KMS-11 (cell line): ENCODE measurements around the gene C17orf100.
"Not testable (repeated sequence)": the region's sequence is repeated elsewhere in the genome, so short reads cannot be mapped to it uniquely, and the experiment has no call there.

Source experiments
- H2AFZ ChIP-seq: fragments of 200-600 bp; sonication (generic); 2 replicates; pipeline ENCODE4 v1.6.1; 2016; ENCODE audit warnings: antibody characterized with exemption, mixed run types, low read depth
- H3K27ac ChIP-seq: fragments of 200-600 bp; sonication (generic); 2 replicates; pipeline ENCODE4 v1.6.1; 2016; ENCODE audit warnings: mild to moderate bottlenecking, mixed run types
- H3K27me3 ChIP-seq: fragments of 200-600 bp; sonication (generic); 2 replicates; pipeline ENCODE4 v1.6.1; 2017; ENCODE audit warnings: mild to moderate bottlenecking, low read depth, mixed run types, moderate library complexity; ENCODE audit not compliant: insufficient read depth
- H3K36me3 ChIP-seq: fragments of 200-600 bp; sonication (generic); 2 replicates; pipeline ENCODE4 v1.6.1; 2017; ENCODE audit warnings: mild to moderate bottlenecking, mixed run types; ENCODE audit not compliant: insufficient read depth
- H3K4me1 ChIP-seq: fragments of 200-600 bp; sonication (generic); 2 replicates; pipeline ENCODE4 v1.6.1; 2016; ENCODE audit warnings: mild to moderate bottlenecking, low read depth, mixed run types; ENCODE audit not compliant: poor library complexity, severe bottlenecking
- H3K4me2 ChIP-seq: fragments of 200-600 bp; sonication (generic); 2 replicates; pipeline ENCODE4 v1.7.0; 2016; ENCODE audit warnings: mild to moderate bottlenecking, mixed run types
- H3K4me3 ChIP-seq: fragments of 200-600 bp; sonication (generic); IDR thresholded peaks from 2 replicates; pipeline ENCODE4 v1.6.1; 2017; ENCODE audit warnings: low read depth, low read length, mixed read lengths; ENCODE audit not compliant: insufficient read depth
- H3K79me2 ChIP-seq: fragments of 200-600 bp; sonication (generic); 2 replicates; pipeline ENCODE4 v1.6.1; 2016; ENCODE audit warnings: low read depth, mixed run types; ENCODE audit not compliant: insufficient read depth
- H3K9ac ChIP-seq: fragments of 200-600 bp; sonication (generic); 2 replicates; pipeline ENCODE4 v1.6.1; 2016; ENCODE audit warnings: mild to moderate bottlenecking, mixed run types
- H4K20me1 ChIP-seq: fragments of 200-600 bp; sonication (generic); 2 replicates; pipeline ENCODE4 v1.6.1; 2016; ENCODE audit warnings: mild to moderate bottlenecking, mixed run types; ENCODE audit not compliant: insufficient read depth
- TF ChIP-seq, protein P1 (sequence below): fragments of 200-600 bp; sonication (generic); conservative IDR thresholded peaks from 2 replicates; pipeline ENCODE4 v1.6.1; 2017; ENCODE audit warnings: low read depth, mild to moderate bottlenecking, antibody characterized with exemption, low read length, moderate library complexity, mixed read lengths

The C17orf100 gene

DNA sequence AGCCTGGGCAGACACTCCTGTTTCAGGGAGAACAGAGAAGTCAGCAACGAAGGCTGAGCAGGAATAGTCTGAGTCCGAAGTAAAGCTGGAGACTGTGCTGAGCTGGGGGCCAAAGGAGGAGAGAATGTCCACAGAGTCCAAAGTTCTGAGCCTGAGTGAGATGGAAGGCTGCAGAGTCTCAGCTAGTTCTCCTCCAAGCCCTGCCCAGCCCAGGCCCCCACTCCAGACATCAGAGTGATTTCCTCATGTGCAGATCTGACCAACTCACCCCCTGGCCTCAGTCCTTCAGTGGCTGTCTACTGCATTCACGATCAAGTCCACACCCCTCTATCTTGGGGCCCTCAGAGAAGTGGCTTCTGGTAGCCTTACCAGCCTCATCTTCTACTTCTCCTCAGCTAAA is 40.0 kb downstream of the C17orf100 start:
- H3K27me3 ChIP-seq: no peaks in the 10 kb centered on the region

DNA sequence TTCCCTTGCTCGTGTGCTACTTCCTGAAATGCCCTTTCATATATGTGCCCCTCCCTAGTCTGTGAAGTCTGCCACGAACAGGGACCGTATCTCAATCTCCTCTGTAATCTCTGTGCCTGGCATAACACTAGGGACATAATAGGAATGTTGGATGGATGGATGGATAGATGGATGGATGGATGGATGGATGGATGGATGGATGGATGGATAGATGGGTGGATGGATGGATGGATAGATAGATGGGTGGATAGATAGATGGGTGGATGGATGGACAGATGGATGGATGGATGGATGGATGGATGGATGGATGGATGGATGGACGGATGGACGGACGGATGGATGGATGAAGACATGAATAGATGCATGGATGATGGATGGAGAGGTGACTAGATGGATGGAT is 40.4 kb downstream of the C17orf100 start:
- not testable (repeated sequence) for H3K9ac ChIP-seq, H3K4me1 ChIP-seq, H3K27me3 ChIP-seq, H3K27ac ChIP-seq, H3K79me2 ChIP-seq, H3K4me3 ChIP-seq, H4K20me1 ChIP-seq, H2AFZ ChIP-seq, H3K4me2 ChIP-seq, H3K36me3 ChIP-seq

More for the DNA sequence above, 40.0 kb downstream of the C17orf100 start:
- H3K79me2 ChIP-seq: no peaks in the 10 kb centered on the region
- H3K4me3 ChIP-seq: no peak overlapping the region
- TF ChIP-seq, protein P1, sequence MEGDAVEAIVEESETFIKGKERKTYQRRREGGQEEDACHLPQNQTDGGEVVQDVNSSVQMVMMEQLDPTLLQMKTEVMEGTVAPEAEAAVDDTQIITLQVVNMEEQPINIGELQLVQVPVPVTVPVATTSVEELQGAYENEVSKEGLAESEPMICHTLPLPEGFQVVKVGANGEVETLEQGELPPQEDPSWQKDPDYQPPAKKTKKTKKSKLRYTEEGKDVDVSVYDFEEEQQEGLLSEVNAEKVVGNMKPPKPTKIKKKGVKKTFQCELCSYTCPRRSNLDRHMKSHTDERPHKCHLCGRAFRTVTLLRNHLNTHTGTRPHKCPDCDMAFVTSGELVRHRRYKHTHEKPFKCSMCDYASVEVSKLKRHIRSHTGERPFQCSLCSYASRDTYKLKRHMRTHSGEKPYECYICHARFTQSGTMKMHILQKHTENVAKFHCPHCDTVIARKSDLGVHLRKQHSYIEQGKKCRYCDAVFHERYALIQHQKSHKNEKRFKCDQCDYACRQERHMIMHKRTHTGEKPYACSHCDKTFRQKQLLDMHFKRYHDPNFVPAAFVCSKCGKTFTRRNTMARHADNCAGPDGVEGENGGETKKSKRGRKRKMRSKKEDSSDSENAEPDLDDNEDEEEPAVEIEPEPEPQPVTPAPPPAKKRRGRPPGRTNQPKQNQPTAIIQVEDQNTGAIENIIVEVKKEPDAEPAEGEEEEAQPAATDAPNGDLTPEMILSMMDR: no peak
- no peak overlapping the region for H2AFZ ChIP-seq
- H3K27ac ChIP-seq: no peak overlapping the region
- H4K20me1 ChIP-seq: no peaks in the 10 kb centered on the region
- no peaks in the 10 kb centered on the region for H3K4me1 ChIP-seq
- no peaks in the 10 kb centered on the region for H3K36me3 ChIP-seq
- no peak overlapping the region for H3K9ac ChIP-seq
- no peak overlapping the region for H3K4me2 ChIP-seq

DNA sequence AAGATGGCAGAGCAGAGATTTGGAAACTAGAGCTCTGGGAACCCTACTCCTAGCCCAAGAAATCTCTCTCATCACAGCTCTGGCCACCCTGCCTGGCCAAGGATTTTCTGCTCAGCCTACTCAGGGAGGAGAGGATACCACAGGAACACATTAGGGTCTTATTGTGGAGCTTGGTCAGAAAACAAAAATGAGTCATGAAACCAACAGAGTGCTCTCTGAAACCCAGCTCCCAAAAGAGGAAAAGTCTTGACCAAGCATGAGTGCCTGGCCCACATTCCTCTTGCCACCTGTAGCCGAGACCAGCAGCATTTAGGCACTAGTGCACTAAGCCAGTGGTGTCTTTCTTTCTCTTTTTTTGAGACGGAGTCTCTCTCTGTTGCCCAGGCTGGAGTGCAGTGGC is 43.5 kb downstream of the C17orf100 start:
- H3K79me2 ChIP-seq: no peaks in the 10 kb centered on the region
- no peaks in the 10 kb centered on the region for H4K20me1 ChIP-seq
- H3K36me3 ChIP-seq: no peaks in the 10 kb centered on the region
- no peaks in the 10 kb centered on the region for H3K4me1 ChIP-seq
- no peak overlapping the region for H3K27ac ChIP-seq
- no peak overlapping the region for H3K4me2 ChIP-seq
- no peaks in the 10 kb centered on the region for H3K27me3 ChIP-seq
- H3K4me3 ChIP-seq: no peak overlapping the region
- no peak overlapping the region for H3K9ac ChIP-seq
- TF ChIP-seq, protein P1: no peak
- H2AFZ ChIP-seq: no peak overlapping the region

DNA sequence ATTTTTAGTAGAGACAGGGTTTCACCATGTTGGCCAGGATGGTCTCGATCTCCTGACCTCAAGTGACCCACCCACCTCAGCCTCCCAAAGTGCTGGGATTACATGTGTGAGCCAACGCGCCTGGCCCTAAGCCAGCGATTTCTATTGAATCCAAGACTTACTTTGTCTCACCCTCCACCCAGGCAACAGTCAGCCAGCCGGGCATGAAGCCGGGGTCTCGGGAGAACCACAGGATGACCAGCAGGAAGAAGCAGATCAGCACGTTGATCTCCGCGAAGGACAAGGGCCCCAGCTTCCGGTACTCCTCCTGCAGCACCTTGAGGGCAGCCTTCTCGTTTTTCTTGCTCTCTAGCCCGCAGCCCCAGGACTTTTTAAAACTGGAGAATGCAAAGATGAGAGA is 44.0 kb downstream of the C17orf100 start:
- TF ChIP-seq, protein P1: no peak
- H3K9ac ChIP-seq: no peak overlapping the region
- H3K4me2 ChIP-seq: no peak overlapping the region
- no peak overlapping the region for H3K4me3 ChIP-seq
- no peaks in the 10 kb centered on the region for H3K36me3 ChIP-seq
- no peak overlapping the region for H3K27ac ChIP-seq
- H3K4me1 ChIP-seq: no peaks in the 10 kb centered on the region
- no peaks in the 10 kb centered on the region for H4K20me1 ChIP-seq
- H3K27me3 ChIP-seq: no peaks in the 10 kb centered on the region
- H3K79me2 ChIP-seq: no peaks in the 10 kb centered on the region
- no peak overlapping the region for H2AFZ ChIP-seq

DNA sequence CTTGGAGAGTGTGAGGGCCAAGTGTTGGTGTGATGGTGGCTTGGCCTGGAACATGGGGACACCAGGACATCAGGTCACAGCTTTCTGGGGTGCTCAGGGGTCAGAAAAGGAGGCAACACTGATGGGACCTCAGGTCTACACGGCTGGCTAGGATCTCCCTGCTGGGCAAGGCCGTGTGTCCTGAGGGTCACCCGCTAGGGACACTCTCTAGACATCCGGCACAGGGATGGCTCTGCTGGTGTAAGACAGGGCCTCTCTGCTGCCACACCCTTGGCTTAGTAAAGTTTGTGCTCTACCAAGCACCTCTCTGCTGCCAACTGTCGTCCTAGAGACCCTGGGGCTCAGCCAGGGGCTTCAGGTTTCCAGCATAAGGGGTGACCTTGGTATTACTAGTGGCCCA is 45.3 kb downstream of the C17orf100 start:
- Histone ChIP-seq H3K4me3 (no peak overlapping the region), H3K4me2 (no peak overlapping the region), H2AFZ (no peak overlapping the region), H3K27me3 (no peaks in the 10 kb centered on the region), H3K79me2 (no peaks in the 10 kb centered on the region), H3K9ac (no peak overlapping the region), H3K4me1 (no peaks in the 10 kb centered on the region), H3K36me3 (no peaks in the 10 kb centered on the region), H3K27ac (no peak overlapping the region), H4K20me1 (no peaks in the 10 kb centered on the region)
- TF ChIP-seq, protein P1: no peak
